ENCODE measurements around the gene CCDC102B.

- TF ChIP-seq POLR2A (IDR thresholded peaks at IDR 0.05) (no peak), CTCF (IDR thresholded peaks at IDR 0.05) (no peak)
Observed at GRCh38 chr18:68861365-68861764, 63.5 kb downstream of the CCDC102B start.

Measured in thyroid gland (tissue), 4 donors.